Psoas muscle (tissue), 8 donors: Measurements from ENCODE around the gene PNPO. TPM values are rescaled to one million over a fixed set of nuclear protein-coding genes. Genes with fewer than 3 reads are reported as not detected.

Experiments used
- ATAC-seq, 4 donors: fragments of 200-7000 bp; cut with Tn5 transposase; one replicate each; pipeline ENCODE4 v1.9.1; 2020; ENCODE audit warnings: moderate library complexity in 3 of 4, mild to moderate bottlenecking in 2 of 4
- DNase-seq, 2 donors: peaks; one replicate each; pipeline ENCODE4 v3.0.0-alpha.2; 2020
- H3K27ac ChIP-seq: fragments of 200-600 bp; one replicate; pipeline ENCODE4 v1.8.0; 2022
- H3K27me3 ChIP-seq, 3 donors: fragments of 200-600 bp in 1 of 3; one replicate each; pipeline versions ENCODE4 v1.6.1 to v1.8.0; 2013 to 2022; ENCODE audit warnings: low read length in 2 of 3, mild to moderate bottlenecking in 2 of 3, moderate library complexity in 1 of 3; ENCODE audit not compliant: insufficient read depth in 3 of 3
- H3K36me3 ChIP-seq, 2 donors: fragments of 200-600 bp in 1 of 2; one replicate each; pipeline versions ENCODE4 v1.6.1 to v1.8.0; 2013 to 2022; ENCODE audit warnings: low read depth in 1 of 2, mild to moderate bottlenecking in 1 of 2, moderate library complexity in 1 of 2; ENCODE audit not compliant: insufficient read depth in 1 of 2
- H3K4me1 ChIP-seq: fragments of 200-600 bp; one replicate; pipeline ENCODE4 v1.8.0; 2022
- H3K4me3 ChIP-seq: fragments of 200-600 bp; one replicate; pipeline ENCODE4 v1.8.0; 2022; ENCODE audit warnings: mild to moderate bottlenecking
- H3K9me3 ChIP-seq: fragments of 200-600 bp; one replicate; pipeline ENCODE4 v1.8.0; 2022
- CTCF ChIP-seq: fragments of 200-600 bp; IDR thresholded peaks from one replicate; pipeline ENCODE4 v1.8.0; 2022; ENCODE audit warnings: antibody characterized with exemption
- WGBS, 3 donors: extraction: QIAGEN DNeasy Blood & Tissue Kit; methylation state at CpG; one replicate each; pipeline versions ENCODE4 v1.1.6 to v1.1.7; 2013; 5-methylcytosine and 5-hydroxymethylcytosine counted together
- intact Hi-C, 2 donors: fragments of 100-400 bp; cut with DNase I; formaldehyde crosslinking; loops; one replicate each; pipeline versions ENCODE4 v1.11.0 to v1.14.2; 2022
- polyA plus RNA-seq, 3 donors: library from polyadenylated mRNA; stranded (reverse); fragments of 200-250 nt; gene quantifications; one replicate each; pipeline ENCODE4 v1.2.3, GENCODE V29; 2013
- total RNA-seq, 4 donors: library from RNA; stranded (reverse); fragmentation: NEBNext Ultra II Directional in 2 of 4; extraction: Animal tissue kit (Norgen Biotek cat#: 25700) in 2 of 4; gene quantifications; one replicate each; pipeline versions ENCODE4 v1.2.1 to v1.2.4, GENCODE V29; 2021 to 2023
- donor health status: healthy with polysubstance abuse.
- donor health status: DM: no; HTN: no; CAD: no; lungs with moderate emphysema.
- donor health status: Bipolar disorder and iron deficiency.
- donor health status: healthy.
- donor health status: DM: yes; HTN: yes; CAD: no.
- donor health status: DM: no; HTN: no; CAD: no.
- donor health status: DM: no; HTN: no; CAD: no.
- donor health status: DM: yes; HTN: yes; CAD: no.

Gene PNPO
- total and polyA plus RNA-seq, 7 donors: 12.0 to 42.3 (median 30.0) TPM

DNA sequence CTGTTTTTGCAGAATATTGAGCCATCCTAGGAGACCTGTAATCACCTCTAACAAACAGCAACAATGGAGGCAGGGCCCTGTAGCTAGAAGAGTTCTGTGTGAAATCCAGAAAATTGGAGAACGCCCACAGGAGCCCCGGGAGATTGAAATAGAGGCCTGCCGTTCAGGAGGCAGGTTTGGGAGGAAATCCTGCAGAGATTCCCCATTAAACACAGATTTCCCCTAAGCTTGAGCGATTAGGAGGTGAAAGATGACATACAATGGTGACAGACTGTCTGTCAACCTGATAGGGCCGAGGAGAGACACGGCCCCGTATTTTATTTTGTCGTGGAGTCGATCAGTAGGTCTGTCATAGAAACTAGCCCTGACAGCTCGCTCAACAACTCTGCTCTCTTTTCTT is 47.8 kb downstream of the PNPO start:
- no peaks in the 10 kb centered on the region for H3K27me3 ChIP-seq
- intact Hi-C loops: no loop called here
- no peak for DNase-seq
- no peak for ATAC-seq
- TF ChIP-seq CTCF: no peak
- H3K4me1 ChIP-seq: no peaks in the 10 kb centered on the region
- H3K9me3 ChIP-seq: no peaks in the 10 kb centered on the region
- peaks cover 0 to 7% of the 10 kb centered on the region in 2 donors for H3K36me3 ChIP-seq
- H3K27ac ChIP-seq: no peak overlapping the region
- H3K4me3 ChIP-seq: no peak overlapping the region
- WGBS, 3 donors: 67 to 76% (median 70%) methylated on average over 10 of the region's 10 CpGs

GRCh38 chr17:47989700-47990099 is 48.3 kb downstream of the PNPO start:
- Histone ChIP-seq H3K9me3 (no peaks in the 10 kb centered on the region), H3K27ac (no peak overlapping the region), H3K27me3 (no peaks in the 10 kb centered on the region), H3K36me3 (peaks cover 0 to 1% of the 10 kb centered on the region in 2 donors), H3K4me1 (no peaks in the 10 kb centered on the region), H3K4me3 (no peak overlapping the region)
- intact Hi-C loops: no loop called here
- TF ChIP-seq CTCF: no peak
- no peak for ATAC-seq
- no peak for DNase-seq
- 87 to 100% (median 96%) methylated on average over 1 of the region's 1 CpG for WGBS, 3 donors

DNA sequence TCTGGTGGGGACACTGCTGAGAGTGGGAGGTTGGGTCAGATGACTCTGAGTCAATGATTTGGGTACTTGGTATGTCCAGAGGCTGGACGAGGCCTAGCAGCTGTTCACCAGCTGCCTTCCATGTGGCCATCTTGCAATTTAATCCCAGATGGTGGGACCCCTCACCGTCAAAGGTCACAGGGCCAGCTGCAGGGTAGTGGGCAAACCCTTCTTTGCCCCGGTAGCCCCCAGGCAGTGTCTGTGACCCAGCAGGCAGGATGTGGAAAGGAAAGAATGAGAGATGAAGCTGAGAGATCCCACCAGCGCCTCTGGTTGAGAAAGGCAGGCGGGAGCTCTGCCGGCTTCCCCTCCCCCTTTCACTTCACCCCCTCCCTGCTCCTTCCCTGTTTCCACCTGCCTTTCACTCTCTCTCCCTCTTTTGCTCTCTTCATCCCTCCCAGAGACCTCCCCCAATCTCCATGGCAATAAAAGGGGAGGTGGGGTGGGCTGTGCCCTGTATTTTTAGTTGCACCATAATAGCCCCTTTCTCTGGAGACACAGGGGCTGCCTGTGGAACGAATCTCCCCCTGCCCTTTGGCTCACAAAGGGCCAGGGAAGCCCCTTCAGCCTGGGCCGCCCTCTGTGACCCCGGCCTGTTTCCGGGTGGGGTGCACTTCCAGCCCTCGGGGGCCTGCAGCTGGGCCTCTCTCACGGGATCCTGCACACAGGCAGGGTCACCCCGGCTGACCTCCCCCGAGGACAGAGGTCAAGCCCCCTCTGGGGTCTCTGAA is 49.8 kb downstream of the PNPO start:
- ATAC-seq: no peak
- Histone ChIP-seq H3K27ac (no peak overlapping the region), H3K27me3 (no peaks in the 10 kb centered on the region)

GRCh38 chr17:47992216-47992615 is 50.8 kb downstream of the PNPO start:
- H3K27me3 ChIP-seq: peaks cover 0 to 1% (median 0%) of the 10 kb centered on the region in 3 donors
- H3K9me3 ChIP-seq: no peaks in the 10 kb centered on the region
- H3K36me3 ChIP-seq: no peaks in the 10 kb centered on the region
- intact Hi-C loops: no loop called here
- H3K27ac ChIP-seq: no peak overlapping the region
- H3K4me1 ChIP-seq: no peaks in the 10 kb centered on the region
- no peak for DNase-seq
- WGBS, 3 donors: 65 to 67% (median 66%) methylated on average over 4 of the region's 4 CpGs
- TF ChIP-seq CTCF: no peak
- H3K4me3 ChIP-seq: no peak overlapping the region
- ATAC-seq: no peak

More for the DNA sequence above, 49.8 kb downstream of the PNPO start:
- intact Hi-C loops: no loop called here
- TF ChIP-seq CTCF: no peak
- Histone ChIP-seq H3K4me1 (no peaks in the 10 kb centered on the region), H3K9me3 (no peaks in the 10 kb centered on the region), H3K36me3 (no peaks in the 10 kb centered on the region), H3K4me3 (no peak overlapping the region)
- WGBS, 3 donors: 51 to 60% (median 55%) methylated on average over 14 of the region's 14 CpGs
- no peak for DNase-seq
